ENCODE data around the gene STPG2. TPM values are rescaled to one million over a fixed set of nuclear protein-coding genes. Genes with fewer than 3 reads are reported as not detected.

The STPG2 gene
- total RNA-seq, 1 donor from 2014 or later, result 0.15 TPM

GRCh38 chr4:98101988-98102387, 41.3 kb downstream of the STPG2 start:
- ATAC-seq, result no peak
- intact Hi-C loops (cut with micrococcal nuclease), result no loop called here
- no peak for DNase-seq

GRCh38 chr4:98098764-98099163, 44.5 kb downstream of the STPG2 start:
- ATAC-seq (no peak), DNase-seq (no peak)
- intact Hi-C loops (cut with micrococcal nuclease), result no loop called here

GRCh38 chr4:98094118-98094517, 49.2 kb downstream of the STPG2 start:
- ATAC-seq (no peak), DNase-seq (no peak)
- intact Hi-C loops (cut with micrococcal nuclease), result no loop called here

GRCh38 chr4:98093662-98094061, 49.6 kb downstream of the STPG2 start:
- ATAC-seq (no peak), DNase-seq (no peak)
- intact Hi-C loops (cut with micrococcal nuclease), result no loop called here

- ATAC-seq (no peak), DNase-seq (no peak)
- intact Hi-C loops (cut with micrococcal nuclease), result no loop called here
Measured at GRCh38 chr4:98092833-98093439, 50.3 kb downstream of the STPG2 start.

GRCh38 chr4:98081936-98082335, 61.3 kb downstream of the STPG2 start:
- ATAC-seq, result no peak
- intact Hi-C loops (cut with micrococcal nuclease), result no loop called here
- no peak for DNase-seq

GRCh38 chr4:98068495-98068894, 74.8 kb downstream of the STPG2 start:
- no peak for ATAC-seq
- intact Hi-C loops (cut with micrococcal nuclease), result no loop called here
- no peak for DNase-seq

GRCh38 chr4:98055800-98056501, 87.3 kb downstream of the STPG2 start:
- DNase-seq (no peak), ATAC-seq (no peak)
- intact Hi-C loops (cut with micrococcal nuclease), result no loop called here

- ATAC-seq, result no peak
Measured at GRCh38 chr4:98046665-98047064, 96.6 kb downstream of the STPG2 start.

GRCh38 chr4:98030059-98030458, 113.2 kb downstream of the STPG2 start:
- DNase-seq, result no peak
- ATAC-seq, result no peak
- intact Hi-C loops (cut with micrococcal nuclease), result no loop called here

More at GRCh38 chr4:98046665-98047064, 96.6 kb downstream of the STPG2 start:
- DNase-seq, result no peak
- intact Hi-C loops (cut with micrococcal nuclease), result no loop called here

GRCh38 chr4:98027827-98028226, 115.4 kb downstream of the STPG2 start:
- DNase-seq, result no peak
- ATAC-seq, result no peak
- intact Hi-C loops (cut with micrococcal nuclease), result no loop called here

GRCh38 chr4:98026362-98026761, 116.9 kb downstream of the STPG2 start:
- ATAC-seq (no peak), DNase-seq (no peak)
- intact Hi-C loops (cut with micrococcal nuclease), result no loop called here

GRCh38 chr4:98006814-98007412, 136.4 kb downstream of the STPG2 start:
- no peak for ATAC-seq
- no peak for DNase-seq
- intact Hi-C loops (cut with micrococcal nuclease), result no loop called here

GRCh38 chr4:98006060-98006459, 137.2 kb downstream of the STPG2 start:
- ATAC-seq (no peak), DNase-seq (no peak)
- intact Hi-C loops (cut with micrococcal nuclease), result no loop called here

GRCh38 chr4:98000940-98001339, 142.3 kb downstream of the STPG2 start:
- ATAC-seq (no peak), DNase-seq (no peak)
- intact Hi-C loops (cut with micrococcal nuclease), result no loop called here

- intact Hi-C loops (cut with micrococcal nuclease), result no loop called here
- no peak for ATAC-seq
- DNase-seq, result no peak
Measured at GRCh38 chr4:97998203-97998602, 145.1 kb downstream of the STPG2 start.

- ATAC-seq (no peak), DNase-seq (no peak)
- intact Hi-C loops (cut with micrococcal nuclease), result no loop called here
Measured at GRCh38 chr4:97994765-97995465, 148.4 kb downstream of the STPG2 start.

- no peak for DNase-seq
- intact Hi-C loops (cut with micrococcal nuclease), result no loop called here
- no peak for ATAC-seq
Measured at GRCh38 chr4:97990409-97990808, 152.9 kb downstream of the STPG2 start.

- no peak for ATAC-seq
- intact Hi-C loops (cut with micrococcal nuclease), result no loop called here
- DNase-seq, result no peak
Measured at GRCh38 chr4:97987019-97987648, 156.1 kb downstream of the STPG2 start.

Measured in left ventricle myocardium superior (tissue), 1 donor.